GM19455 (cell line): Measurements from ENCODE around the gene RAD51B.

Experiments
- ATAC-seq: cut with Tn5 transposase; IDR thresholded peaks from one replicate; pipeline ENCODE4 v1.9.1; 2021; ENCODE audit not compliant: unreplicated experiment

RAD51B gene

DNA sequence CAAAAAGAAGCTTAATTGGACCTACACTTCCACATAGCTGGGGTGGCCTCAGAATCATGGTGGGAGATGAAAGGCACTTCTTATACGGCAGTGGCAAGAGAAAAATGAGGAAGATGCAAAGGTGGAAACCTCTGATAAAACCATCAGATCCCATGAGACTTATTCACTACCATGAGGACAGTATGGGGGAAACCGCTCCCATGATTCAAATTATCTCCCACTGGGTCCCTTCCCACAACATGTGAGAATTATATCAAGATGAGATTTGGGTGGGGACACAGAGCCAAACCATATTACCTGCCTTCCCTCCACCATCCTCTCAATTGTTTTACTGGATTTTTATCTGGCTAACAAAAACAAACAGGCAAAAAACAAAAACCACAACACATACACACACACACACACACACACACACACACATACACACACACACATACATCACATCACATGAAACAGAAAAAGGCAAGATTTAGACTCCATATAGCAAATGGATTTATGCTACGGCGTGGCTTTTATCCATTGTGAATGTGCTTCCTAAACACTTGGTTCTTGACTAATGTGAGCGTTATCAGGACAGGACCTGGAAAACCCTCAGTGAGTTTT is 906.6 kb downstream of the RAD51B start:
- no peak for ATAC-seq

DNA sequence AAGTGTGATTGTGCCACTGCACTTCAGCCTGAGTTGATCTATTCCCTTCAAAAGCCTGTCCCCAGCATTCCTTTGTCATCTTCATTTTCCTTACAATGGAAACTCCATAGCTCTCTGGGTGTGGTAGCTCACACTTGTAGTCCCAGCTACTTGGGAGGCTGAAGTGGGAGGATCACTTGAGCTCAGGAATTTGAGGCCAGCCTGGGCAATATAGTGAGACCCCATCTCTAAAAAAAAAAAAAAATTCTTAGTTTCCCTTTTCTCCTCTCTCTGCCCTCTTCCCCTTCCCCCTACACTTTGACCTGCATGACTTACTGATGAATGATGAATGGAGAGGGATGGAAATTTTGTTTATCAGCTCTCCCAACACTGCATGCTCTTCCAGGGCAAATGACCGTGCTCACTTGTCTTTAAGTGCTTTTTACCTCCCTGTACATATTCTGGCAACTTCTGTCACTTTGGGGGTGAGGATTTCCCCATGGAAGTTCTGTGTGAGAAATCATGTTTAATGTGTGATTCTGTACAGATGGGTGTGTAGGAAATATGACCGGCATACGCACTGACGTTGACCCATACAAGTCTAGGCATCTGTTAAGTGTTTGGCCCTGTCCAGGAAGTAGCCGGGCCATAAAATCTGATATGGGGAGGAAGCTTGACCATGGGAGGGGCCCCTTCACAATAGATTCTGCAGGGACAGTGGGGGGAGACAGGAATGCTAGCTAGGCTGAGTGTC is 907.9 kb downstream of the RAD51B start:
- no peak for ATAC-seq

DNA sequence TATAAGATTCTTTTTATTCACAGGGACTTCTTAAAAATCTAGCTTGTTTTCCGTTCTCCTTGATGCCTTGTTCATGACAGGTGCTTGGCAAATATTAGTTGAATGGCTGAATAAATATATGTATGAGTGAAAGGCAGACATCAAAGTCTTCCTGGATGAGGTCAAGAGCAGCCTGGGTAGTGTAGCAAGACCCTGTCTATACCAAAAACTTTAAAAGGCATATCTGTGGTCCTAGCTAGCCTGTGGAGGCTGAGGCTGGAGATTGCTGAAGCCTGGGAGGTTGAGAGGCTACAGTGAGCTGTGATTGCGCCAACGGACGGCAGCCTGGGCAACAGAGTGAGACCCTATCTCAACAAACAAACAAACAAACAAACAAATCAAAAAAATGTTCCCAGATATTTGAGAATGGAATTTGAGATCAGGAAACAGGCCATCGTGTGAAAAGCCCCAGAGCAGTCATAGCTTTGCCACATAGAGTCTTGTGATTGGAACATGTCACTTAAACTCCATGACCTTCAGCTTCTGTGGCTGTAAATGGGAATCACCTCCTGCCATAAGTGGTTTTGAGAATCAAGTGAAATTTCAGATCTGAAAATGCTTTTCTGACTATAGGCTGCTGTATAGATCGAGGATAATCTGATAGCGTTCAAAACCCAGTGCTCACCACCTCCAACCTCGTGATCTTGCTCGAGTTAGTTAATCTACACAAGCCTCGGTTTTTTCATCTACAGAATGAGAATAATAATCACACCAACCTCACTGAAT is 908.9 kb downstream of the RAD51B start:
- ATAC-seq = no peak

DNA sequence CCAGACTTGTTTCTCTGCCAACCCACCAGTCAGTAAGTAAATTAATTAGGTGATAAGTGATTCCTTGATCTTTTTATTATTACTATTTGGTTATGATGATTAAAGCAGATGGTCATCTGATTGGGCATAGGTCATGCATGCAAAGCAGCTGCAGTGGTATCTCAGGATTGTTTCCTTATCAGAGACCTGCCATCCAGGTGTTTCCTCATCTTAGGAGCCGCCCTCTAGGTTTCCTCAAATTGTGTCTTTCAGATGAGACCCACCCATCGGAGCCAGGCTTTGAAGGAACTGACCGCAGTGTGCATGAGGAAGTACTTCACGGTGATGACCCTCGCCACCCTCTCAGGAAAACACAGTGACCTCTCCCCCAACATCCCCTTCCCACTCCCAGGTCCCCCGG is 910.0 kb downstream of the RAD51B start:
- no peak for ATAC-seq

DNA sequence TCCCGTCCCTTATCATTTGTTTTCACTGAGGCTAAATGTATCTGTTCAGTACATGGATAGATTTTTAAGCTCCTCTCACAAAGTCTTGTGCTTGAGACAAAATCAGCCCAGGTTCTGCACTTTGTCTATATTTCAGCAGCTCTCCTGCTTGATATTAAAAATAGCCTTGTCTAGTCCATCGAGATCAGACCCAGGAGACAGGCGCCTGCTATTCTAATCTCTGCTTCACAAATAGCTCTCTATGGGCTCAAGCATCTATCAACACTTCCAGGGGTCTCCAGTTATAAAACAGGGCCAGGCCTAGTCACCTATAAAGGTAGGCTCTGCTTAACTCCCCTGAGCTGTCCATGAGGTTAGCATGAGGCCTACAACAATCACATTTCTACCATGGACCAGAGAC is 910.8 kb downstream of the RAD51B start:
- ATAC-seq = no peak

DNA sequence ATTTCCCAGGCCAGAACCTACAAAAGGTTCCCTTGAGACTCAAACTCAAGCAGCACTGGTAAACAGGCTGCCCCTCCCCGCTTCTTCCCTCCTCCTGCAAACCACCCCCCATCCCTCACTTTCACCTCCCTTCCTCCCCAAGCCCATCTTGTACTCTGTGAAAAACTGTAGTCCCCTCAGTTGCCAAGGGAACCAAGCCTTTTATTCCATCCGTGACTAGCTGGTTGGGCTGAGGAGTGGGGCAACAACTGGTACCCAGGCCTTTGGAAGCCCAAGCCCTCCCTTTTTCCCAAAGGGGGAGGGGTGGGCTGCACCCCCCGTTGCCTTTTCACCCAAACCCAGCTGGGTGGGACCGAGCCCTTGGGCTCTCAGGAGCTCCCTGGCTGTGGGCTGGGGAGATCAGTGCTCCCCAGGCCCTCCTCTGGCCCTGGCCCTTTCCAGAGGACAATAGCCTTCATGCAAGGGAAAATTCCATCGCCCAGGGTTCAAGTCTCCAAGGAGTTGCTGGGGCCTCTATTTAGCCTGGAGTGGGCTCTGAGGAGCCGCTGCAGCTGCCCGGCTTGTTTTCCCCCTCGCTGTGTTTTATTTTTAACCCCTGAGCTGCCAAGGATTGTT is 911.3 kb downstream of the RAD51B start:
- no peak for ATAC-seq

DNA sequence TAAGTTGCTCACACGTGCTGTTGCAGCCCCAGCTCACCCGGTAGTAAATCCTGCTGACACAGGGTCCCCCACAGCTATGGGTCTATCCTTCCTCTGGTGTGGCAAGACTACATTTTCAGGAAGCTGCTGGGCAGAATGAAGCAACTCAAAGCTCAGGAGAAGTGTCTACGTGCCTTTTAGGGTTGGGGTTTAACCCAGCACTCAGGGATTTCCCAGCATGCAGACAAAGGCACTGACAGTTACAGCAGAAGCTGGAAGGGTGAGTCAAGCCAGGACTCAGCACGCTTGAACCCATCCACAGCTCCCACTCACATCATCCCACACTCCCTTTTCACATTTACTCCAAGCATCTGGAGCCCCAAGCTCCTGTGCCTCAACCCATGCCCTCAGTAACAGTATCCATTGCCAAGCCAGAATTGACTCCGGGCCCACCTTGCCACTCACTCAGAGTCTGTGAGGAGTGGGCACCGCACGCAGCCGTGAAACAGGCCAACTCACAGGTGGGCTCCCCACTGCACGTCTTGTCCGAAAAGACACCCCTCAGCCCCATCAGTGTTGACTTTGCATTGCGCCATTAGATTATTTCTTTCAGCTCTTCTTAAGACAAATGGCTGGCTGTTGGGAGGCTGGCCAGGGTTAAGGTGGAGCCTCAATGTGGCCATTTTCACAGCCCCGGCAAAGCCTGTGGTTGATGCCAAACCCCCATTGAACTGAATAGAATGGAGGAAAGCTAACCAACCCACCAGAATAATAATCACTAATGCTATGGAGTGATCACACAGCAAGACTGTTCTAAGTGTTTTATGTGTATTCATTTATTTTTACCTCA is 913.7 kb downstream of the RAD51B start:
- ATAC-seq = no peak

DNA sequence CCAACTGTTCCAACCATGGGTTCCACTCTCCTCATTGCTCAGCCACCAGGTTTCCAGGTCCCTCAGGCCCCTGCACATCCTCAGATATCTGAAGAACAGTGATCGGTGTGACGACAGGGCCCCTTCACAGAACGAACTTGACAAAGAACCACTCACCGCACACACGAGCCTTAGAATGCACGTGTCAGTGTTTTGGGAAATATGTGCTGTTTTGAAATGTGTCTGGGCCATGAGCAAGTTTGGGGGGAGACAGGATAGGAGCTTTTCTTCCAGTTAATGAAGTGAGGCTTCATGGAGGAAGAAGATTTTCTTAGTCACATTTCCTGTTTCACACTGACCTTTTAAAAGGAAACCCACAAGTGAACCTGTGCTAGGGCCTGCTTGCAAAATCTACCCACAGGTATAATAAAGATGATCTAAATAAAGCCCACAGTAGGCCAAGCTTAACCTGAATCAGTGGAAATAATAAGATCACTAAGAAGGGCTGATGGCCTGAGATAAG is 914.7 kb downstream of the RAD51B start:
- ATAC-seq = no peak

DNA sequence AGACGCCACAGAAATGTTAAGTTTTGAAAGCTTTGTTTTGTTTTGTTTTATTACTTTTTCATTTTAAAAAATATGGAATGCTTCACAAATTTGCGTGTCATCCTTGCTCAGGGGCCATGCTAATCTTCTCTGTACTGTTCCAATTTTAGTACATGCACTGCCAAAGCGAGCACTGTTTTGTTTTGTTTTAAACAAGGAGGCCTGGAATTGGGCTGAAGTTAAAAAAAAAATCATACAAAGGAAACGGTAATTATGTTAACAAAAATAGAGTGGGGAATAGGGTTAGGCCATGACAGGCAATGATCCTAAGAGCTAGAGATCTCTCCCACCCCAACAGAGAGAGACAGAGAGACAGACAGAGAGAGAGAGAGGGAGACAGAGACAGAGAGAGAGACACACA is 916.3 kb downstream of the RAD51B start:
- ATAC-seq = no peak

DNA sequence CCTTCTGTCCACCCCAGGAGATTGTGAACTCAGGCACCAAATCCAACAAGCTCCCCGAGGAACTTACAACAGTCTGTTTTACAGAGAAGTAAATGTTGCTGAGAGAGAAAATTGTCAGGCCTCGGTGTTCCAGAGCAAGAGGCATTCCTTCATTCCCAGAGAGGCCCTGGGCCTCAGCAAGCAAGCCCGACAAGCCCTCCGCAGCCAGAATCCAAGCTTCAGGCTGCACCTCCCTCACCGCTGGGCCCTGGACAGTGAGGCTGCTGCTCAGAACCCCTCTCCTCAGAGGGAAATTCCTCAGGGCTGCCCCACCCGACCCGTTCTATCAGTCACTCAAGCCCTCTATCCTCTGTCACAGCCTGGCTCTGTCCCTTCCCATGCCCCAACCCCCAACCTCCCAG is 916.9 kb downstream of the RAD51B start:
- ATAC-seq = no peak

DNA sequence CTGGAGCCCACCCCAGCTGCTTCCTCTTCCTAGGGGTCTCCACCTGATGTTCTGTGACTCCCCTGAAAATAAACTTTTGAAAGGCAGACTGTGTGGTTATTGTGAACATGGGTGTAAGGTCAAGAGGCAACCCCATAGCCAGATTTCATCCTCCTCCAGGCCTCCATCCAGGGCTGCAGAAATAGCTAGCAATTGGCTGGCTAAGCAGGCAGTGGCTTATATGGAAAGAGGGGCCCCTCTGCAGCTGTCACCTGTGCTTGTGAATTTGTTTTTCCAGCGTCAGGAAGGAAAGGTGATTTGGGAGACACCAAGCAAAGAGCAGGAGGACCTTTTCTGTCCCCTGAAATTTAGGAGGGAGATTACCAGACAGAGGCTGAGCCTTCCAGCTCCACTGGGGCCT is 917.5 kb downstream of the RAD51B start:
- ATAC-seq = no peak

DNA sequence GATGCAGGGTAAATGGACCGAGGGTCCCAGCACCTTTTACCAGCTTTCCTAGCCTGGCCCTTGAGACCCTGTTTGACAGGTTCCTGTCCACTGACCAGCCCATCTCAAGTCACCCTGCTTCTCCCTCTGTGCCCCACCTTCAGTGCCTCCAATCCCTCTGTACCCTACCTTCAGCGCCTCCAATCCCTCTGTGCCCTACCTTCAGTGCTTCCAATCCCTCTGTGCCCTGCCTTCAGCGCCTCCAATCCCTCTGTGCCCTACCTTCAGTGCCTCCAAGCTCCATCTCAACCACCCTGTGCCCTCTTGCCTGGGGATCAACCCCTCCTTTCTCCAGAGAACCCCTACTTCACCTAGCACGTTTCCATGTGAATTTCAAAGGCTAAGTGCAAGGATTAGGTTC is 919.0 kb downstream of the RAD51B start:
- no peak for ATAC-seq

DNA sequence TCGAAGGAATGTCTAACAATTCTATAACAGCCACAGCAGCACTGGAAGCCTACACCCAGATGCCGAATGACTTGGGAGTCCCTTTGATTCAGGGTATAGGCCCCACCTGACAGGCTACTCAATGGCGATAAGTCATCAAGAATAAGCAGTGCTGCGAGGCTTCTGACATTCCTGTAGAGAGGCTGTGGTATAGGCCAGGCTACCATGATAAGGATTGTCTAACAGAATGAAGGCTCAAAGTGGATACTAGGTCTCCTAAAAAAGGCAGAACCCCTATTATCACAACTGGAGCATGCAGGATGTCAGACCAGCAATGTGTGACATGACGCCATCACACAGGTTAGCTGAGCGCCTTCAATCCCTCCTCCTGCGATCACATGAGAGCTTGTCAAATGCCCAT is 920.1 kb downstream of the RAD51B start:
- ATAC-seq = no peak

DNA sequence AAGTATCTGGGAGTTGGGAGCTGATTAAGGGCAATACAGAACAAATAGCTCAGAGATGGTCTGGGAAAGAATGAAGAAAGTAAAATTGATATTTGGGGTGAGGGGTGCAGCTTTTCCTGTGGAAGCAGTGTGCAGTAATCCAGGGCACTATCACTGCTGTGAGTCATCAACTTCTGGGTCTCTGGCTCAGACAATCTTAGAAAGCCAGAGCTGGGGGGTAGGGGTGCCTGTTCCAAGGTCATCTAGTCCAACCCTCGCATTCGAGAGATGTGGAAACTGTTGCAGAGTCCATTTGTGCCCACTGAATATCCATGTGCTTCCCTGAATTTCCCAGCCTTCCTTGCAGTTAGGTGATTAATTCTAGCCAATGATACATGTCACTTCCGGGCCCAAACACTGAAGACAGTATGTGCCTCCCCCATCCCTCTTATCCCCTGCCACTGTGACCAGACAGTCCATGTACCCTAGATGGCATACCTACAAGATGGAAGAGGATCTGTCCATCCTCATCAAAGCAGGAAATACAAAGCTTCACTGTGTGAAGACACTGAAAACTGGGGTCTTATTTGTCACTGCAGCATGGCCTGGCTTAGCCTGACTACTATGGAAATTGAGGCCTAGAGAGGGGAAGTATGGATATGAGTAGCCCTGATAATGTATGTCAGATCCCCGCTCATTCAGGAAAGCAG is 921.4 kb downstream of the RAD51B start:
- no peak for ATAC-seq

DNA sequence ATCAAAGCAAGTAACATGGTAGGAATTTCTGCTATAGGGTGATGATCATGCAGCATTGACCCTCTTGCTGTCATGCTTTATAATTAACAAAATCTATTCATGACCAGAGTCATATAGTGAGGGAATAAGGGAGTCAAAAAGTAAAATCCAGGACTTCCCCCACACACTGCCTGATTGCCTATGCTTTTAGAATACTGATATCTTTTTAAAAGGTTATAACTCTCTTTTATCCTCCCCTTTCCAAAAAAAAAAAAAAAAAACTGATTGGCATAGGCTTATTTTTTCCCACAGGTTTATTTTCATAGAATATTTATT is 921.9 kb downstream of the RAD51B start:
- no peak for ATAC-seq

DNA sequence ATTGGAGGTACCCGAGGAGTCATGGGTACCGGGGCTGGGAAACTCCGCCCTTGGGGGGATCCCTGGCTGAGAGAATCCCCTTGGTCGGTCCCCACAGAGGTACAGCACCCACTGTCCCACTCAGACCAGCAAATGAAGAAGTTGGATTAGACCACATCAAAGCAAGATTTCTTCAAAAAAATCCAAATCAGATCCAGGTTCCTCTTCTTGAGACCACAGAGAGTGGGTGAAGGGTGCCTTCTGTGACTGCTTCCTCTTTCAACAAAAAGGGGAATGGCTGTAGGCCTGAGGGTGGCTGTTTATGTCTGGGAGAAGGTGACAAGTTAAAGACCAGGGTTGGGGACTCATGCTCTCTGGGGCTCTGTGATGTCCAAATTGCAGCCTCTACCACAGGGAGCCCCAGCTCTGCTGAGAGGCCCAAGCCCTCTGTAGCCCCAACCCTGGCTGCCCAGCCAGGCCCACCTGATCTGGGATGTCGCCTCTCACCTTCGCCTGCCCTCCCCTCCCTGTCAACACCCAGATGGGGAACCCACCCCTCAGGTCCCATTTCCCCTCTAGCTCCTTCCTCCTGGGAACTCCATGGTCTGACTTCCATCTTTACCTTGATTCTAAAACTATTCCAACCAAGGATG is 922.4 kb downstream of the RAD51B start:
- ATAC-seq = peak; percentile 80

DNA sequence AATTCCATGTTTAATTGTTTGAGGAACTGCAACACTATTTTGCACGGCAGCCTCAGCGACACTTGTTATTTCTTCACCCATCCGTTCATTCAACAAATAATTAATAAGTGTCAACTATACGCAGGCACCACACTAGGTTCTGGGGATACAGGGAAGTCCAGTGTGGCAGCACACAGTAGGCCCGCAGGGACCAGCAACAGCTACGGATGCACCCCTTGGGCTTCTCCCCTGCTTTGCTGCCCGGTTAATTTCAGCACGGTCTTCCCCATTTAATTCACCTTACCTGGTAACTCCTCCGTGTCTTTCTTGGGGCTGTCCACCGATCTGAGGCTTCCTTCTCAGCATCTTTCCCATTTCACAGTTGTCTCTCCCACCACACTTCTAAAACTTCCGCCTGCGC is 925.0 kb downstream of the RAD51B start:
- ATAC-seq = no peak

DNA sequence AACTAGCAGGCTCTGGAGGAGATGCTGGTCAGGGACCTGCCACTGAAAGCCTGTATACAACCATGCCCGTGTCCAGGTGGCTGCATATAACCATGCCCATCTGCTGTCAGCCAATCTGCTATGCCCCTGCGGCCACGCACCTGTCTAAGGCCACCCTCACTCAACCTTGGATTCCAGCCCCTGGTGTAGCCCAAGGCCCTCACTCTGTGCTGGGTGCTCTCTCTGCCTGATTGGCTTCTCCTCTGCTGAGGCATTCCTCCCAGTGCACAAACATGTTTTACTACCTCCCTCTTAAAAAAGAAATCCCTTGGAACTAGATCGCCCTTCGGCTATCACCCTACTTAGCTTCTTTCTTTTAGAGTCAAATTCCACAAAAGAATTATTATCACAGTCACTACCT is 927.8 kb downstream of the RAD51B start:
- no peak for ATAC-seq

DNA sequence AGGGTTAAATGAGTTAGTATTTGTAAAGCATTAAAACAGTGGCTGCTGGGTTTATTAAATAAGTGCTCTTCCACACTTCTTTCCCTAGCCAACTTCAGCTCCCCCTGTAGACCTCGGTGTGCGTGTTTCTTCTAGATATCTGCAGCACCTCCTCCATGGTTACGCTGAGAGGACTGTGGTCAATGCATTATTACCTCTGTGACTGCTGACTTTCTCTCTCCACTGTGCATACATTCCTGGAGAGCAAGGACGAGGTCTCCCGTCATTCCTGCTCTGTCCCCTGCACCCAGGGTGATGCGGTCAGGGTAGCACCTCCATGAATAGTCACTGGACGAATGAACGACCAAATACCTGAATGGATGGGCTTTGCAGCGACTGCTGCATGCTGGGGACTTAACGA is 928.7 kb downstream of the RAD51B start:
- ATAC-seq = no peak

DNA sequence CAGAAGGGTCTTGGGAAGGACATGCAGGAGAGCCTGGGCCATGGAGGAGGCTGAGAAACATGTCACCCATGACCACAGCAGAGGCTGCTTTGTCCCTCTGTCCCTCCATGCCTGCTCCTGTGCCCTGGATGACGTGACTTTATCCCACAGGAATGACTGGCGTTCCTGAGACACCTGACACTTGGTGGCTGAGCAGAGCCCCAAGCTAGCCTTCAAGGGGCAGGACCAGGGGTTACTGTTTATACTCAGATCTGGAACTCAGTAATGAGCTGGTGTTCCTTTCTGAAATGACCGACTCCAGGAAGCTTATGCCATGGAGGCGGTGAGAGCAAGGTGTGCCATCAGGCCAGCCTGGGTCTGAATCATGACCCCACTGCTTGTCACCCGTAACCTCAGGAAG is 929.1 kb downstream of the RAD51B start:
- no peak for ATAC-seq
